CD14-positive monocyte (primary cell): ENCODE results near the gene NELFE. TPM values are rescaled to one million over a fixed set of nuclear protein-coding genes. Genes with fewer than 3 reads are reported as not detected.

Source experiments
- DNase-seq, 3 donors: peaks; one replicate each; pipeline ENCODE4 v3.0.0-alpha.2; 2011 to 2022
- H2AFZ ChIP-seq: 2 replicates; pipeline ENCODE4 v1.6.0; 2012; ENCODE audit warnings: mild to moderate bottlenecking, low read depth, low read length, inconsistent platforms; ENCODE audit not compliant: insufficient read depth, poor library complexity, severe bottlenecking
- H3K27ac ChIP-seq, 2 donors: 1 replicate in 1 of 2; 2 replicates in 1 of 2; pipeline ENCODE4 v1.5.1; 2012 to 2013; ENCODE audit warnings: low read length in 2 of 2, control low read depth in 1 of 2, inconsistent platforms in 1 of 2, low read depth in 1 of 2, mild to moderate bottlenecking in 1 of 2
- H3K27me3 ChIP-seq, 2 donors: one replicate each; pipeline versions ENCODE4 v1.6.0 to v1.6.1; 2011 to 2013; ENCODE audit warnings: low read length in 2 of 2; ENCODE audit not compliant: control insufficient read depth in 2 of 2, insufficient read depth in 2 of 2
- H3K36me3 ChIP-seq, 2 donors: replicated peaks in 1 of 2; 1 replicate in 1 of 2; 2 replicates in 1 of 2; pipeline versions ENCODE4 v1.5.1 to v1.6.1; 2012 to 2013; ENCODE audit warnings: low read length in 2 of 2, control low read depth in 1 of 2, inconsistent platforms in 1 of 2, mild to moderate bottlenecking in 1 of 2; ENCODE audit not compliant: insufficient read depth in 2 of 2, control insufficient read depth in 1 of 2
- H3K4me1 ChIP-seq, 2 donors: 1 replicate in 1 of 2; 2 replicates in 1 of 2; pipeline versions ENCODE4 v1.5.1 to v1.6.1; 2012 to 2013; ENCODE audit warnings: low read length in 2 of 2, control low read depth in 1 of 2, inconsistent platforms in 1 of 2, mild to moderate bottlenecking in 1 of 2, moderate library complexity in 1 of 2; ENCODE audit not compliant: insufficient read depth in 2 of 2, control insufficient read depth in 1 of 2
- H3K4me2 ChIP-seq: replicated peaks from 2 replicates; pipeline ENCODE3; 2012; ENCODE audit warnings: low read length, moderate library complexity, mild to moderate bottlenecking; ENCODE audit not compliant: poor library complexity, severe bottlenecking; ENCODE audit errors: extremely low read depth
- H3K4me3 ChIP-seq, 3 experiments: fragments of 200-600 bp in 1 of 3; sonication (generic) in 1 of 3; replicated peaks in 1 of 3; 1 replicate in 2 of 3; 2 replicates in 1 of 3; pipeline ENCODE4 v1.5.1; 2011 to 2013; ENCODE audit warnings: low read length in 3 of 3, mild to moderate bottlenecking in 3 of 3, control low read depth in 2 of 3, low read depth in 2 of 3, inconsistent platforms in 1 of 3, moderate library complexity in 1 of 3
- H3K79me2 ChIP-seq: 2 replicates; pipeline ENCODE4 v1.6.0; 2012; ENCODE audit warnings: mild to moderate bottlenecking, control low read depth, inconsistent platforms, low read length, moderate library complexity; ENCODE audit not compliant: insufficient read depth
- H3K9ac ChIP-seq: 2 replicates; pipeline ENCODE4 v1.6.0; 2017; ENCODE audit warnings: low read length, mild to moderate bottlenecking; ENCODE audit not compliant: insufficient read depth, poor library complexity, severe bottlenecking
- H3K9me3 ChIP-seq, 2 donors: replicated peaks in 1 of 2; 1 replicate in 1 of 2; 2 replicates in 1 of 2; pipeline versions ENCODE4 v1.5.1 to v1.6.1; 2012 to 2013; ENCODE audit warnings: low read length in 2 of 2, control low read depth in 1 of 2; ENCODE audit not compliant: control insufficient read depth in 1 of 2, insufficient read depth in 1 of 2
- H4K20me1 ChIP-seq: 2 replicates; pipeline ENCODE4 v1.6.0; 2012; ENCODE audit warnings: mild to moderate bottlenecking, low read length, control low read depth, moderate library complexity; ENCODE audit not compliant: insufficient read depth
- H3K27ac Mint-ChIP-seq, 7 donors: one replicate each; pipeline ENCODE4 v1.8.0; 2020; ENCODE audit warnings: mild to moderate bottlenecking in 7 of 7, mixed read lengths in 7 of 7, moderate library complexity in 6 of 7, inconsistent platforms in 2 of 7
- H3K27me3 Mint-ChIP-seq, 3 donors: one replicate each; pipeline ENCODE4 v1.8.0; 2021 to 2022; ENCODE audit warnings: low read depth in 3 of 3, mild to moderate bottlenecking in 3 of 3, mixed read lengths in 3 of 3, moderate library complexity in 3 of 3, inconsistent platforms in 1 of 3
- H3K36me3 Mint-ChIP-seq, 2 donors: one replicate each; pipeline ENCODE4 v1.8.0; 2020; ENCODE audit warnings: mixed read lengths in 2 of 2, inconsistent platforms in 1 of 2, mild to moderate bottlenecking in 1 of 2
- H3K4me1 Mint-ChIP-seq: one replicate; pipeline ENCODE4 v1.8.0; 2020; ENCODE audit warnings: mild to moderate bottlenecking, mixed read lengths
- H3K4me3 Mint-ChIP-seq, 2 donors: one replicate each; pipeline ENCODE4 v1.8.0; 2020; ENCODE audit warnings: mild to moderate bottlenecking in 2 of 2, mixed read lengths in 2 of 2, moderate library complexity in 1 of 2
- H3K9me3 Mint-ChIP-seq, 7 donors: one replicate each; pipeline ENCODE4 v1.8.0; 2020 to 2022; ENCODE audit warnings: mixed read lengths in 7 of 7, mild to moderate bottlenecking in 6 of 7, moderate library complexity in 6 of 7, inconsistent platforms in 2 of 7
- WGBS: methylation state at CpG from one replicate; pipeline ENCODE4 v1.1.5; 2013; ENCODE audit warnings: missing lambda C conversion rate; ENCODE audit not compliant: insufficient coverage; 5-methylcytosine and 5-hydroxymethylcytosine counted together
- intact Hi-C, 2 donors: fragments of 100-400 bp; cut with micrococcal nuclease; formaldehyde crosslinking; loops; one replicate each; pipeline versions ENCODE4 v1.15.0 to v1.15.1; 2023
- polyA plus RNA-seq, 3 donors: library from polyadenylated mRNA; depleted of rRNA in 1 of 3; unstranded in 2 of 3; stranded (reverse) in 1 of 3; fragments of 300-500 nt in 2 of 3; fragments of >200 nt in 1 of 3; fragmentation: Illumina TruSeq in 2 of 3; gene quantifications; 1 replicate in 2 of 3; 2 replicates in 1 of 3; pipeline ENCODE4 v1.2.3, GENCODE V29; 2012 to 2021
- TF ChIP-seq, protein P1 (sequence below): fragments of 200-600 bp; IDR thresholded peaks from one replicate; pipeline ENCODE4 v1.8.0; 2022; ENCODE audit warnings: antibody characterized with exemption, mild to moderate bottlenecking

The NELFE gene
- polyA plus RNA-seq, 3 donors = 48.8 to 74.4 (median 61.4) TPM

DNA sequence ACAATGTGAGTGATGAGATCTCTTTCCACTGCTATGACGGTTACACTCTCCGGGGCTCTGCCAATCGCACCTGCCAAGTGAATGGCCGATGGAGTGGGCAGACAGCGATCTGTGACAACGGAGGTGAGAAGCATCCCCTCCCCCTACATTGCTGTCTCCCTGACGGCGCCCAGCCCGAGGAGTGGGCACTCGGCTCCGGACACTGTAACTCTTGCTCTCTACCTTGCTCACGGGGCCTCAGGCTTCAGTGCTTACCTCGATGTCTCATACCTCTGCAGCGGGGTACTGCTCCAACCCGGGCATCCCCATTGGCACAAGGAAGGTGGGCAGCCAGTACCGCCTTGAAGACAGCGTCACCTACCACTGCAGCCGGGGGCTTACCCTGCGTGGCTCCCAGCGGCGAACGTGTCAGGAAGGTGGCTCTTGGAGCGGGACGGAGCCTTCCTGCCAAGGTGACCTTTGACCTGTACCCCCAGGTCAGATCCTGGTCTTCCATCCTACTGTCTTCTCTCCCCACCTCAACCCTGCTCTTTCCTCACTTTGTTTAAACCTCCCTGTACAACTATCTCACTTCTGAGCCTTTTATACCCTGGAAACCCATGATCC is 11.6 kb downstream of the NELFE start:
- Histone ChIP-seq H2AFZ (no peak overlapping the region), H3K9ac (no peak overlapping the region), H4K20me1 (no peaks in the 10 kb centered on the region), H3K79me2 (no peaks in the 10 kb centered on the region), H3K4me2 (no peak overlapping the region), H3K4me1 (peaks cover 3 to 4% of the 10 kb centered on the region in 2 donors), H3K4me3 (no peak overlapping the region), H3K27me3 (no peaks in the 10 kb centered on the region), H3K36me3 (peaks cover 15 to 16% of the 10 kb centered on the region in 2 donors), H3K27ac (no peak overlapping the region), H3K9me3 (no peaks in the 10 kb centered on the region)
- no peak for DNase-seq
- intact Hi-C loops = no loop called here
- H3K27me3 Mint-ChIP-seq = peaks cover 13 to 27% (median 26%) of the 10 kb centered on the region in 3 donors
- peaks cover 17% of the 10 kb centered on the region for H3K4me1 Mint-ChIP-seq
- peaks cover 0 to 1% (median 0%) of the 10 kb centered on the region in 7 donors for H3K9me3 Mint-ChIP-seq
- H3K4me3 Mint-ChIP-seq = no peak overlapping the region
- 88% methylated on average over 24 of the region's 24 CpGs for WGBS
- H3K36me3 Mint-ChIP-seq = peaks cover 10 to 13% of the 10 kb centered on the region in 2 donors
- H3K27ac Mint-ChIP-seq = no peak overlapping the region
- TF ChIP-seq, protein P1, sequence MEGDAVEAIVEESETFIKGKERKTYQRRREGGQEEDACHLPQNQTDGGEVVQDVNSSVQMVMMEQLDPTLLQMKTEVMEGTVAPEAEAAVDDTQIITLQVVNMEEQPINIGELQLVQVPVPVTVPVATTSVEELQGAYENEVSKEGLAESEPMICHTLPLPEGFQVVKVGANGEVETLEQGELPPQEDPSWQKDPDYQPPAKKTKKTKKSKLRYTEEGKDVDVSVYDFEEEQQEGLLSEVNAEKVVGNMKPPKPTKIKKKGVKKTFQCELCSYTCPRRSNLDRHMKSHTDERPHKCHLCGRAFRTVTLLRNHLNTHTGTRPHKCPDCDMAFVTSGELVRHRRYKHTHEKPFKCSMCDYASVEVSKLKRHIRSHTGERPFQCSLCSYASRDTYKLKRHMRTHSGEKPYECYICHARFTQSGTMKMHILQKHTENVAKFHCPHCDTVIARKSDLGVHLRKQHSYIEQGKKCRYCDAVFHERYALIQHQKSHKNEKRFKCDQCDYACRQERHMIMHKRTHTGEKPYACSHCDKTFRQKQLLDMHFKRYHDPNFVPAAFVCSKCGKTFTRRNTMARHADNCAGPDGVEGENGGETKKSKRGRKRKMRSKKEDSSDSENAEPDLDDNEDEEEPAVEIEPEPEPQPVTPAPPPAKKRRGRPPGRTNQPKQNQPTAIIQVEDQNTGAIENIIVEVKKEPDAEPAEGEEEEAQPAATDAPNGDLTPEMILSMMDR = no peak

DNA sequence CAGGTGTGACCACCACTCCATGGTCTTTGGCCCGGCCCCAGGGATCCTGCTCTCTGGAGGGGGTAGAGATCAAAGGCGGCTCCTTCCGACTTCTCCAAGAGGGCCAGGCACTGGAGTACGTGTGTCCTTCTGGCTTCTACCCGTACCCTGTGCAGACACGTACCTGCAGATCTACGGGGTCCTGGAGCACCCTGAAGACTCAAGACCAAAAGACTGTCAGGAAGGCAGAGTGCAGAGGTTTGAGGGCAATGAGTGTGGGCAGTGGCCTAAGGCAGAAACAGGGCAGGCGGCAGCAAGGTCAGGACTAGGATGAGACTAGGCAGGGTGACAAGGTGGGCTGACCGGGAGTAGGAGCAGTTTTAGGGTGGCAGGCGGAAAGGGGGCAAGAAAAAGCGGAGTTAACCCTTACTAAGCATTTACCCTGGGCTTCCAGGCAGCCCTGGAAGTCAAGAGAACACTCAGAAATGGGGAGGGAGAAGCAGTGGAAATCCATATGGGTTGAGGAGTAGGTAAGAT is 12.3 kb downstream of the NELFE start:
- H4K20me1 ChIP-seq = no peaks in the 10 kb centered on the region
- DNase-seq = no peak
- no peaks in the 10 kb centered on the region for H3K79me2 ChIP-seq
- H3K27ac ChIP-seq = no peak overlapping the region
- H3K4me3 ChIP-seq = no peak overlapping the region
- H3K9ac ChIP-seq = no peak overlapping the region
- Mint-ChIP-seq H3K27me3 (peaks cover 13 to 29% (median 27%) of the 10 kb centered on the region in 3 donors), H3K9me3 (peaks cover 0 to 1% (median 0%) of the 10 kb centered on the region in 7 donors), H3K27ac (peak overlapping the region in 2 of 7 donors; percentile 0 to 3), H3K4me1 (peaks cover 17% of the 10 kb centered on the region), H3K4me3 (no peak overlapping the region), H3K36me3 (peaks cover 3 to 8% of the 10 kb centered on the region in 2 donors)
- H3K4me2 ChIP-seq = no peak overlapping the region
- WGBS = 90% methylated on average over 11 of the region's 11 CpGs
- no peak overlapping the region for H2AFZ ChIP-seq
- no peaks in the 10 kb centered on the region for H3K27me3 ChIP-seq
- H3K4me1 ChIP-seq = peaks cover 3 to 4% of the 10 kb centered on the region in 2 donors
- intact Hi-C loops = no loop called here
- H3K9me3 ChIP-seq = no peaks in the 10 kb centered on the region
- peaks cover 7 to 8% of the 10 kb centered on the region in 2 donors for H3K36me3 ChIP-seq
- TF ChIP-seq, protein P1 = no peak
